Measurements from ENCODE around the gene KBTBD6. TPM values are rescaled to one million over a fixed set of nuclear protein-coding genes. Genes with fewer than 3 reads are reported as not detected.

The KBTBD6 gene
- polyA plus RNA-seq, 1 of the 3 experiments (the other 2 are of a cell fraction) = 1.9 TPM

DNA sequence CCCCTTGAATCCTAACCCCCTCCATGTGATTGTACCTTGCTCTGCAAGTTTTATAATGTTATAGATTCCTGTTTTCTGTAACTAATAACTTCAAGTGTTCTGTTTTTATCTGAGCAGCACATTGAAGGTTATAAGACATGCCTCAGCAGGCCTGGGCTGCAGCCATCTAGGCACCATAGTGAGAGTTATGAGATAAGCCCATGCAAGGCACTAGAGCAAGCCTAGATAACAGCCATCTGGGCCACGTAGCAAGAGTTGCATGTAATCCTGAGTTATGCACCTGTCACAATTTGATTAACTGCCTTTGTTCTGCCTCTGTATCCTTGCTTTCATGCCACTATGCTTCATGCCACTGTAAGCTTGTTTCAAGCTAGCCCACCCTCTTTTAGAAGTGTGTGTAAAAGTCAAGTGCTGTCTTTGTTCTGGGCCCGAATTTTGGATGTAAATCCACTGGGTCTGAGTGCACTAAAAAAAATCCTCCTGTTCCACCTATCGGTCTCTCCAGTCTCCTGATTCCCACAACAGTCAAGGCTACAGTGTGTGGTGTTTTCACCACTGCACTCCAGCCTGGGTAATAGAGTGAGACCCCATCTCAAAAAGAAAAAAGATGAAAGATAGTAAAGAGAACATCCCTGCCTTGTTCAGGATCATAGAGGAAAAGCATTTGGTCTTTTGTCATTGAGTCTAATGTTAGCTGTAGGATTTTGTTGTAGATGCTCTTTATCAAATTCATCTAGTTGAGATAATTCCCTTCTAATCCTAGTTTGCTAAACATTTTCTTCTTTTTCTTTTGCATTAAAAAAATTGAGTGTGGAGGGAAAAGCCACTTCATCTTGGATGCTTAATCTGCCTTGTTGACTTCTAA is 16.0 kb upstream of the KBTBD6 start:
- Histone ChIP-seq H3K27me3 (ENCODE audit: insufficient read depth) (no peaks in the 10 kb centered on the region), H3K4me1 (ENCODE audit: control insufficient read depth in 1 of 2, insufficient read depth in 2 of 2, low read depth in 1 of 2, low read length in 1 of 2) (no peaks in the 10 kb centered on the region), H3K4me2 (no peak overlapping the region), H3K27ac (ENCODE audit: low read depth in 2 of 2, low read length in 1 of 2) (no peak overlapping the region), H3K36me3 (replicated peaks in 1 of 2; ENCODE audit: control insufficient read depth in 1 of 2, insufficient read depth in 2 of 2, low read length in 1 of 2) (no peaks in the 10 kb centered on the region), H3F3A (replicated peaks; ENCODE audit: insufficient read depth) (no peaks in the 10 kb centered on the region), H3K9me2 (no peaks in the 10 kb centered on the region), H3K4me3 (ENCODE audit: low read depth in 2 of 2, low read length in 1 of 2) (no peak overlapping the region), H3K9ac (no peak overlapping the region), H2AFZ (ENCODE audit: low read depth) (no peak overlapping the region), H3K9me3 (peaks cover 3% of the 10 kb centered on the region; the same call in 1 of the 2 replicates), H3K79me2 (ENCODE audit: insufficient read depth) (no peaks in the 10 kb centered on the region), H4K20me1 (ENCODE audit: insufficient read depth) (no peaks in the 10 kb centered on the region)
- no peak for TF ChIP-seq NRF1 (IDR thresholded peaks at IDR 0.05; ENCODE audit: low read depth, low read length)
- no peak for TF ChIP-seq TEAD4 (IDR thresholded peaks at IDR 0.05; ENCODE audit: borderline replicate concordance, insufficient read depth)
- TF ChIP-seq, protein P1, sequence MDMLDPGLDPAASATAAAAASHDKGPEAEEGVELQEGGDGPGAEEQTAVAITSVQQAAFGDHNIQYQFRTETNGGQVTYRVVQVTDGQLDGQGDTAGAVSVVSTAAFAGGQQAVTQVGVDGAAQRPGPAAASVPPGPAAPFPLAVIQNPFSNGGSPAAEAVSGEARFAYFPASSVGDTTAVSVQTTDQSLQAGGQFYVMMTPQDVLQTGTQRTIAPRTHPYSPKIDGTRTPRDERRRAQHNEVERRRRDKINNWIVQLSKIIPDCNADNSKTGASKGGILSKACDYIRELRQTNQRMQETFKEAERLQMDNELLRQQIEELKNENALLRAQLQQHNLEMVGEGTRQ (IDR thresholded peaks at IDR 0.05; ENCODE audit: borderline replicate concordance, low read depth, low read length) = no peak
- no peak for TF ChIP-seq RCOR1 (IDR thresholded peaks at IDR 0.05; ENCODE audit: low read length)
- TF ChIP-seq, protein P2, sequence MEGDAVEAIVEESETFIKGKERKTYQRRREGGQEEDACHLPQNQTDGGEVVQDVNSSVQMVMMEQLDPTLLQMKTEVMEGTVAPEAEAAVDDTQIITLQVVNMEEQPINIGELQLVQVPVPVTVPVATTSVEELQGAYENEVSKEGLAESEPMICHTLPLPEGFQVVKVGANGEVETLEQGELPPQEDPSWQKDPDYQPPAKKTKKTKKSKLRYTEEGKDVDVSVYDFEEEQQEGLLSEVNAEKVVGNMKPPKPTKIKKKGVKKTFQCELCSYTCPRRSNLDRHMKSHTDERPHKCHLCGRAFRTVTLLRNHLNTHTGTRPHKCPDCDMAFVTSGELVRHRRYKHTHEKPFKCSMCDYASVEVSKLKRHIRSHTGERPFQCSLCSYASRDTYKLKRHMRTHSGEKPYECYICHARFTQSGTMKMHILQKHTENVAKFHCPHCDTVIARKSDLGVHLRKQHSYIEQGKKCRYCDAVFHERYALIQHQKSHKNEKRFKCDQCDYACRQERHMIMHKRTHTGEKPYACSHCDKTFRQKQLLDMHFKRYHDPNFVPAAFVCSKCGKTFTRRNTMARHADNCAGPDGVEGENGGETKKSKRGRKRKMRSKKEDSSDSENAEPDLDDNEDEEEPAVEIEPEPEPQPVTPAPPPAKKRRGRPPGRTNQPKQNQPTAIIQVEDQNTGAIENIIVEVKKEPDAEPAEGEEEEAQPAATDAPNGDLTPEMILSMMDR (IDR thresholded peaks at IDR 0.05) = no peak
- TF ChIP-seq EZH2phosphoT487 (IDR thresholded peaks at IDR 0.05; ENCODE audit: borderline replicate concordance, low read depth) = no peak
- no peak for TF ChIP-seq YY1 (IDR thresholded peaks at IDR 0.05; ENCODE audit: low read depth)
- TF ChIP-seq MAX (IDR thresholded peaks at IDR 0.05; ENCODE audit: low read depth) = no peak
- no peak for TF ChIP-seq NFIC (IDR thresholded peaks at IDR 0.05; ENCODE audit: borderline replicate concordance)
- TF ChIP-seq REST (IDR thresholded peaks at IDR 0.05; ENCODE audit: low read depth, low read length) = no peak
- no peak for TF ChIP-seq SMC3 (IDR thresholded peaks at IDR 0.05; ENCODE audit: low read depth, low read length)
- no peak for TF ChIP-seq GATA2 (CRISPR knock-in tag; IDR thresholded peaks at IDR 0.05)
- no peak for TF ChIP-seq EP300 (IDR thresholded peaks at IDR 0.05; ENCODE audit: borderline replicate concordance in 1 of 2, low read depth in 1 of 2, low read length in 1 of 2)
- no peak for TF ChIP-seq MEF2A (IDR thresholded peaks at IDR 0.05; ENCODE audit: borderline replicate concordance, low read depth)
- WGBS (ENCODE audit: low lambda C conversion rate) = 49% methylated on average over 3 of the region's 3 CpGs
- no peak for DNase-seq
- POLR2A ChIA-PET = no interaction called here
- CTCF ChIA-PET = no interaction called here
